Activated naive CD8-positive, alpha-beta T cell treated with anti-CD3 and anti-CD28 coated beads for 36 hours (primary cell): ENCODE results near the gene SEMA4G. TPM values are rescaled to one million over a fixed set of nuclear protein-coding genes. Genes with fewer than 3 reads are reported as not detected.

Experiments used
- DNase-seq: peaks from one replicate; pipeline ENCODE4 v3.0.0; 2021
- H3K27ac Mint-ChIP-seq: one replicate; pipeline ENCODE4 v1.8.0; 2022; ENCODE audit warnings: mild to moderate bottlenecking, moderate library complexity, mixed read lengths
- H3K27me3 Mint-ChIP-seq: one replicate; pipeline ENCODE4 v1.8.0; 2022; ENCODE audit warnings: mild to moderate bottlenecking, mixed read lengths
- H3K36me3 Mint-ChIP-seq: one replicate; pipeline ENCODE4 v1.8.0; 2021; ENCODE audit warnings: mild to moderate bottlenecking, mixed read lengths
- H3K4me1 Mint-ChIP-seq: one replicate; pipeline ENCODE4 v1.8.0; 2021; ENCODE audit warnings: mixed read lengths
- H3K4me3 Mint-ChIP-seq: one replicate; pipeline ENCODE4 v1.8.0; 2022; ENCODE audit warnings: mild to moderate bottlenecking, moderate library complexity, mixed read lengths
- H3K9me3 Mint-ChIP-seq: one replicate; pipeline ENCODE4 v1.8.0; 2022; ENCODE audit warnings: mixed read lengths
- total RNA-seq, 2 experiments: library from RNA; stranded (reverse); gene quantifications; one replicate each; pipeline ENCODE4 v1.2.3, GENCODE V29; 2021

The SEMA4G gene, protein sequence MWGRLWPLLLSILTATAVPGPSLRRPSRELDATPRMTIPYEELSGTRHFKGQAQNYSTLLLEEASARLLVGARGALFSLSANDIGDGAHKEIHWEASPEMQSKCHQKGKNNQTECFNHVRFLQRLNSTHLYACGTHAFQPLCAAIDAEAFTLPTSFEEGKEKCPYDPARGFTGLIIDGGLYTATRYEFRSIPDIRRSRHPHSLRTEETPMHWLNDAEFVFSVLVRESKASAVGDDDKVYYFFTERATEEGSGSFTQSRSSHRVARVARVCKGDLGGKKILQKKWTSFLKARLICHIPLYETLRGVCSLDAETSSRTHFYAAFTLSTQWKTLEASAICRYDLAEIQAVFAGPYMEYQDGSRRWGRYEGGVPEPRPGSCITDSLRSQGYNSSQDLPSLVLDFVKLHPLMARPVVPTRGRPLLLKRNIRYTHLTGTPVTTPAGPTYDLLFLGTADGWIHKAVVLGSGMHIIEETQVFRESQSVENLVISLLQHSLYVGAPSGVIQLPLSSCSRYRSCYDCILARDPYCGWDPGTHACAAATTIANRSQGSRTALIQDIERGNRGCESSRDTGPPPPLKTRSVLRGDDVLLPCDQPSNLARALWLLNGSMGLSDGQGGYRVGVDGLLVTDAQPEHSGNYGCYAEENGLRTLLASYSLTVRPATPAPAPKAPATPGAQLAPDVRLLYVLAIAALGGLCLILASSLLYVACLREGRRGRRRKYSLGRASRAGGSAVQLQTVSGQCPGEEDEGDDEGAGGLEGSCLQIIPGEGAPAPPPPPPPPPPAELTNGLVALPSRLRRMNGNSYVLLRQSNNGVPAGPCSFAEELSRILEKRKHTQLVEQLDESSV
- 1 to 10 TPM in 1 of 2 experiments, under 1 TPM in 1; 0.89 to 1.0 TPM for total RNA-seq

GRCh38 chr10:100969187-100970075 is at the start of gene SEMA4G:
Gene SEMA4G (plus strand): TSS chr10:100969504. CDS start chr10:100972913, 3,409 bp downstream.
- H3K4me1 Mint-ChIP-seq: peaks cover 13% of the 10 kb centered on the region
- H3K27me3 Mint-ChIP-seq: no peaks in the 10 kb centered on the region
- H3K4me3 Mint-ChIP-seq: peak within 1 kb of the TSS; percentile 52
- H3K9me3 Mint-ChIP-seq: no peaks in the 10 kb centered on the region
- DNase-seq: peak; percentile 50
- peaks cover 5% of the 10 kb centered on the region for H3K36me3 Mint-ChIP-seq
- H3K27ac Mint-ChIP-seq: no peak within 1 kb of the TSS

- DNase-seq: no peak
- H3K4me3 Mint-ChIP-seq: no peak overlapping the region
- H3K36me3 Mint-ChIP-seq: peaks cover 29% of the 10 kb centered on the region
- H3K9me3 Mint-ChIP-seq: no peaks in the 10 kb centered on the region
- H3K27ac Mint-ChIP-seq: no peak overlapping the region
- peaks cover 5% of the 10 kb centered on the region for H3K4me1 Mint-ChIP-seq
- no peaks in the 10 kb centered on the region for H3K27me3 Mint-ChIP-seq
These were observed 45.7 kb upstream of the SEMA4G start for GRCh38 chr10:100923580-100923979.

DNA sequence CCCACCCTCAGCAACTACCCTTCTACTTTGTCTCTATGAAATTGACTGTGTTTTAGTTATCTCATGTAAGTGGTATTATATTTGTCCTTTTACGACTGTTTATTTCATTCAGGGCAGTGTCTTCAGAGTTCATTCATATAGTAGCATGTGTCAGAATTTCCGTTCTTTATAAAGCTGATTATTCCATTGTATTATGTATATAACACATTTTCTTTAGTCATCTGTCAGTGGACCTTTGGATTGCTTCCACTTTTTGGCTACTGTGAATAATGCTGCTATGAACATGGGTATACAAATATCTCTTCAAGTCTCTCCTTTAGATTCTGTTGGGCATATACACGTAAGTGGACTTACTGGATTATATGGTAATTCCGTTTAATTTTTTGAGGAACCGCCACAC is 42.0 kb upstream of the SEMA4G start:
- H3K9me3 Mint-ChIP-seq: no peaks in the 10 kb centered on the region
- H3K27me3 Mint-ChIP-seq: no peaks in the 10 kb centered on the region
- H3K4me3 Mint-ChIP-seq: no peak overlapping the region
- no peak for DNase-seq
- H3K36me3 Mint-ChIP-seq: peaks cover 36% of the 10 kb centered on the region
- no peak overlapping the region for H3K27ac Mint-ChIP-seq
- peaks cover 5% of the 10 kb centered on the region for H3K4me1 Mint-ChIP-seq

DNA sequence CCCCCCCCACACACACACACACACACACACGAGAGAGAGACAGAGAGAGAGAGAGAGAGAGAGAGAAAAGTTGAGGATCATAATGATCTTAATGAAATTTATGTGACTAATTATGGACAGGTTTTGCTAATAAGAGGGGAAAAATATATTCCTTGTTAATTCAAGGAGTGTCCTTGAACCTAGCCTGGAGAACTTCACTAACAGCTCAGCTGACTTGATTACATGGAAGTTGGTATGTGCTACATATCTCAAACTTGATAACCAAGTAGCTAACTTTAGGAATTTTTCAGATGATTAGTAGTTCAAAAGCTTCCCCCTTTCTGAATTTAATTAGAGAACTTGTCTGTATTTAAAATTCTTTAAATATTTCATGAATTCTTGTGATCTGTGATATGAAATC is 41.3 kb upstream of the SEMA4G start:
- Mint-ChIP-seq H3K27ac (no peak overlapping the region), H3K27me3 (no peaks in the 10 kb centered on the region), H3K4me3 (no peak overlapping the region), H3K4me1 (peaks cover 5% of the 10 kb centered on the region), H3K36me3 (peaks cover 41% of the 10 kb centered on the region), H3K9me3 (no peaks in the 10 kb centered on the region)
- no peak for DNase-seq

- Mint-ChIP-seq H3K4me3 (no peak overlapping the region), H3K27ac (no peak overlapping the region), H3K9me3 (no peaks in the 10 kb centered on the region), H3K27me3 (no peaks in the 10 kb centered on the region), H3K4me1 (peaks cover 3% of the 10 kb centered on the region), H3K36me3 (peaks cover 38% of the 10 kb centered on the region)
- DNase-seq: no peak
These were observed 38.9 kb upstream of the SEMA4G start for GRCh38 chr10:100930368-100930767.

DNA sequence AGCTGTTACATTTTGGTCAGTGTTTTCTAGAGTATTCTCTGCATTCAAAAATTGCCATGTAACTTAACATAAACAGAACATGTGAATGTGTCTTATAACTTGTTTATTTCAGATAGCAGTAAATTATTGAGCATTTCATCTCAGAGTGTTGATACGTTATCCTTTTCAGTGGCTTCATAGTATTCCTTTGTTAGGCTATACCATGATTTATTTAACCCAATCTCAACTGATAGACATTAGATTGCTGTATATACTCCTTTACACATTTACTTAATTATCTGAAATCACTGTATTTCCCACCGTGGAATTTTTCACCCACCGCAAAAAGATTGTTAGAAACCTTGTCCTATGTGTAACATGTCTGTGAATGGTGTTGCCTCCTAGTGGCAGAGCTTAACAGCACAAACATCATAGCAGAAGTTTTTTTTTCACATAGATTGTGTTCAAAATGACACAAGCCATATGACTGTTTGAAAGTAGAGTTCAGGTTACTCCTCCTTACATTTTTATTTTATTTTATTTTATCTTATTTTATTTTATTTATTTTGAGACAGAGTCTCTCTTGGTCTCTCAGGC is 35.1 kb upstream of the SEMA4G start:
- Mint-ChIP-seq H3K27ac (no peak overlapping the region), H3K27me3 (no peaks in the 10 kb centered on the region), H3K4me1 (no peaks in the 10 kb centered on the region), H3K9me3 (no peaks in the 10 kb centered on the region), H3K36me3 (peaks cover 26% of the 10 kb centered on the region), H3K4me3 (no peak overlapping the region)
- DNase-seq: no peak

- DNase-seq: no peak
- Mint-ChIP-seq H3K36me3 (peaks cover 20% of the 10 kb centered on the region), H3K27ac (no peak overlapping the region), H3K9me3 (no peaks in the 10 kb centered on the region), H3K4me1 (peaks cover 16% of the 10 kb centered on the region), H3K4me3 (no peak overlapping the region), H3K27me3 (no peaks in the 10 kb centered on the region)
These were observed 29.4 kb upstream of the SEMA4G start for GRCh38 chr10:100939763-100940344.

GRCh38 chr10:100942229-100942628 is 27.1 kb upstream of the SEMA4G start:
- H3K4me3 Mint-ChIP-seq: no peak overlapping the region
- DNase-seq: no peak
- no peak overlapping the region for H3K27ac Mint-ChIP-seq
- H3K4me1 Mint-ChIP-seq: peaks cover 16% of the 10 kb centered on the region
- peaks cover 30% of the 10 kb centered on the region for H3K36me3 Mint-ChIP-seq
- H3K27me3 Mint-ChIP-seq: no peaks in the 10 kb centered on the region
- no peaks in the 10 kb centered on the region for H3K9me3 Mint-ChIP-seq

GRCh38 chr10:100943508-100943907 is 25.8 kb upstream of the SEMA4G start:
- no peak overlapping the region for H3K4me3 Mint-ChIP-seq
- no peaks in the 10 kb centered on the region for H3K27me3 Mint-ChIP-seq
- H3K36me3 Mint-ChIP-seq: peaks cover 34% of the 10 kb centered on the region
- no peaks in the 10 kb centered on the region for H3K9me3 Mint-ChIP-seq
- H3K27ac Mint-ChIP-seq: peak overlapping the region; percentile 84
- no peak for DNase-seq
- peaks cover 16% of the 10 kb centered on the region for H3K4me1 Mint-ChIP-seq

DNA sequence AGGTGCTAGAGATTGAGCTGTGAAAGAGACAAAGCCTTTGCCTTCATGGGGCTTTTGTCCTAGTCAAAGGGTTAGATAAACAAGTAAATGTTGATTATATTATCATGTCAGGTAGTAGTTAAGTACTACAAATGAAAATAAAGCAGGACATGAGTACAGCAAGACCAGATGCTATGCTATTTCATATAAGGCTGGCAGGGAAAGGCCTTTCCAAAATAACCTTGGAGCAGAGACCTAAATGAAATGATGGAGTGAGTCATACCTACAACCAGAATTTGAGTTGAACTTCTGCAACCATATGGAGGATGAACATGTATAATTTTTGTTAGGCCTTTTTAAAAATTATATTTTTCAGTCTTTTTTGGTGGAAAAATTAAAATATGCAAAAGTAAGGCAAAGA is 23.6 kb upstream of the SEMA4G start:
- Mint-ChIP-seq H3K27me3 (no peaks in the 10 kb centered on the region), H3K4me3 (no peak overlapping the region), H3K9me3 (no peaks in the 10 kb centered on the region), H3K27ac (no peak overlapping the region), H3K4me1 (peaks cover 16% of the 10 kb centered on the region), H3K36me3 (peaks cover 30% of the 10 kb centered on the region)
- DNase-seq: no peak

- Mint-ChIP-seq H3K27ac (no peak overlapping the region), H3K4me3 (no peak overlapping the region)
These were observed 20.4 kb upstream of the SEMA4G start for GRCh38 chr10:100948916-100949315.

DNA sequence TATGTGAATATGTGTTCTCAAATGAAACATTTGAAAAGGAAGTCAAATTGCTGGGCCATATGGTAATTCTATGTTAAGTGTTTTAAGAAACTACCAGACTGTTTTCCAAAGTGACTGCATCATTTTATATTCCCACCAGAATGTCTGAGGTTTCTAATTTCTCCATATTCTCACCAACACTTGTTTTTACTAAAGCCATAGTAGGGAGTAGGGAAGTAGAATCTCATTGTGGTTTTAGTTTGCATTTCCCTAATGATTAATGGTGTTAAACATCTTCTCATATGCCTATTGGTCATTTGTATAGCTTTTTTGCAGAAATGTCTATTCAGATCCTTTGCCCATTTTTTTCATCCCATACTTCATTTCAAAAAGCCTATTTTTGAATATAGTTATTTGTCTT is 9.1 kb upstream of the SEMA4G start:
- Mint-ChIP-seq H3K9me3 (no peaks in the 10 kb centered on the region), H3K27ac (no peak overlapping the region), H3K4me3 (no peak overlapping the region), H3K36me3 (peaks cover 14% of the 10 kb centered on the region), H3K27me3 (no peaks in the 10 kb centered on the region), H3K4me1 (peaks cover 9% of the 10 kb centered on the region)
- no peak for DNase-seq

More at GRCh38 chr10:100948916-100949315, 20.4 kb upstream of the SEMA4G start:
- no peaks in the 10 kb centered on the region for H3K27me3 Mint-ChIP-seq
- DNase-seq: no peak
- H3K9me3 Mint-ChIP-seq: no peaks in the 10 kb centered on the region
- H3K36me3 Mint-ChIP-seq: peaks cover 25% of the 10 kb centered on the region
- H3K4me1 Mint-ChIP-seq: peaks cover 3% of the 10 kb centered on the region

GRCh38 chr10:100962351-100963080 is 6.8 kb upstream of the SEMA4G start:
- H3K27me3 Mint-ChIP-seq: no peaks in the 10 kb centered on the region
- no peak overlapping the region for H3K4me3 Mint-ChIP-seq
- no peaks in the 10 kb centered on the region for H3K4me1 Mint-ChIP-seq
- no peak for DNase-seq
- peaks cover 13% of the 10 kb centered on the region for H3K36me3 Mint-ChIP-seq
- no peak overlapping the region for H3K27ac Mint-ChIP-seq
- no peaks in the 10 kb centered on the region for H3K9me3 Mint-ChIP-seq

GRCh38 chr10:100963826-100964225 is 5.5 kb upstream of the SEMA4G start:
- no peak for DNase-seq
- no peak overlapping the region for H3K27ac Mint-ChIP-seq
- peaks cover 11% of the 10 kb centered on the region for H3K36me3 Mint-ChIP-seq
- no peak overlapping the region for H3K4me3 Mint-ChIP-seq
- peaks cover 4% of the 10 kb centered on the region for H3K4me1 Mint-ChIP-seq
- H3K9me3 Mint-ChIP-seq: no peaks in the 10 kb centered on the region
- H3K27me3 Mint-ChIP-seq: no peaks in the 10 kb centered on the region
